ENCODE results near the gene RLN3. TPM values are rescaled to one million over a fixed set of nuclear protein-coding genes. Genes with fewer than 3 reads are reported as not detected.

RLN3 gene
- total and polyA plus RNA-seq, 2 experiments from 2014 or later: not detected

GRCh38 chr19:14019100-14019499 is 8.8 kb upstream of the RLN3 start:
- Histone ChIP-seq H3K79me2 (replicated peaks; ENCODE audit: insufficient read depth) (no peaks in the 10 kb centered on the region), H3K4me2 (no peak overlapping the region), H3K27ac (ENCODE audit: low read depth) (no peak overlapping the region), H3K27me3 (ENCODE audit: insufficient read depth) (no peaks in the 10 kb centered on the region), H4K20me1 (replicated peaks; ENCODE audit: insufficient read depth) (no peaks in the 10 kb centered on the region), H3K4me1 (ENCODE audit: insufficient read depth) (no peaks in the 10 kb centered on the region), H3K4me3 (no peak overlapping the region), H3K9me2 (ENCODE audit: insufficient read depth) (no peaks in the 10 kb centered on the region), H3F3A (replicated peaks; ENCODE audit: low read depth) (0 out of 2 replicates have a peak, but pooled peaks cover 6% of the 10 kb centered on the region), H3K36me3 (ENCODE audit: insufficient read depth) (no peaks in the 10 kb centered on the region), H2AFZ (no peak overlapping the region)
- Mint-ChIP-seq H3K36me3 (ENCODE audit: low read depth) (no peaks in the 10 kb centered on the region), H3K4me3 (no peak overlapping the region), H3K27ac (no peak overlapping the region), H3K4me1 (peaks cover 4% of the 10 kb centered on the region; the same call in 2 of the 3 replicates), H3K27me3 (ENCODE audit: insufficient read depth, low read depth, poor library complexity) (peaks cover 5% of the 10 kb centered on the region), H3K9me3 (no peaks in the 10 kb centered on the region)
- ATAC-seq (no peak), DNase-seq (ENCODE audit: low spot score) (no peak)
- TF ChIP-seq NANOG (IDR thresholded peaks at IDR 0.05; ENCODE audit: borderline replicate concordance) (no peak), ZNF331 (CRISPR knock-in tag; IDR thresholded peaks at IDR 0.05; ENCODE audit: low read depth) (no peak), EZH2phosphoT487 (IDR thresholded peaks at IDR 0.05; ENCODE audit: unreplicated experiment) (no peak), CREB1 (CRISPR knock-in tag; IDR thresholded peaks at IDR 0.05; ENCODE audit: low read depth) (no peak), EZH2 (IDR thresholded peaks at IDR 0.05; ENCODE audit: low read depth, unreplicated experiment) (no peak), POLR2AphosphoS5 (IDR thresholded peaks at IDR 0.05; ENCODE audit: low read depth) (no peak), JUNB (IDR thresholded peaks at IDR 0.05; ENCODE audit: unreplicated experiment) (no peak), REST (IDR thresholded peaks at IDR 0.05; ENCODE audit: unreplicated experiment) (no peak), ETS1 (IDR thresholded peaks at IDR 0.05) (no peak), STAT1 (IDR thresholded peaks at IDR 0.05; ENCODE audit: unreplicated experiment) (no peak), ZNF114 (CRISPR knock-in tag; IDR thresholded peaks at IDR 0.05) (no peak)
- TF ChIP-seq, protein P1, sequence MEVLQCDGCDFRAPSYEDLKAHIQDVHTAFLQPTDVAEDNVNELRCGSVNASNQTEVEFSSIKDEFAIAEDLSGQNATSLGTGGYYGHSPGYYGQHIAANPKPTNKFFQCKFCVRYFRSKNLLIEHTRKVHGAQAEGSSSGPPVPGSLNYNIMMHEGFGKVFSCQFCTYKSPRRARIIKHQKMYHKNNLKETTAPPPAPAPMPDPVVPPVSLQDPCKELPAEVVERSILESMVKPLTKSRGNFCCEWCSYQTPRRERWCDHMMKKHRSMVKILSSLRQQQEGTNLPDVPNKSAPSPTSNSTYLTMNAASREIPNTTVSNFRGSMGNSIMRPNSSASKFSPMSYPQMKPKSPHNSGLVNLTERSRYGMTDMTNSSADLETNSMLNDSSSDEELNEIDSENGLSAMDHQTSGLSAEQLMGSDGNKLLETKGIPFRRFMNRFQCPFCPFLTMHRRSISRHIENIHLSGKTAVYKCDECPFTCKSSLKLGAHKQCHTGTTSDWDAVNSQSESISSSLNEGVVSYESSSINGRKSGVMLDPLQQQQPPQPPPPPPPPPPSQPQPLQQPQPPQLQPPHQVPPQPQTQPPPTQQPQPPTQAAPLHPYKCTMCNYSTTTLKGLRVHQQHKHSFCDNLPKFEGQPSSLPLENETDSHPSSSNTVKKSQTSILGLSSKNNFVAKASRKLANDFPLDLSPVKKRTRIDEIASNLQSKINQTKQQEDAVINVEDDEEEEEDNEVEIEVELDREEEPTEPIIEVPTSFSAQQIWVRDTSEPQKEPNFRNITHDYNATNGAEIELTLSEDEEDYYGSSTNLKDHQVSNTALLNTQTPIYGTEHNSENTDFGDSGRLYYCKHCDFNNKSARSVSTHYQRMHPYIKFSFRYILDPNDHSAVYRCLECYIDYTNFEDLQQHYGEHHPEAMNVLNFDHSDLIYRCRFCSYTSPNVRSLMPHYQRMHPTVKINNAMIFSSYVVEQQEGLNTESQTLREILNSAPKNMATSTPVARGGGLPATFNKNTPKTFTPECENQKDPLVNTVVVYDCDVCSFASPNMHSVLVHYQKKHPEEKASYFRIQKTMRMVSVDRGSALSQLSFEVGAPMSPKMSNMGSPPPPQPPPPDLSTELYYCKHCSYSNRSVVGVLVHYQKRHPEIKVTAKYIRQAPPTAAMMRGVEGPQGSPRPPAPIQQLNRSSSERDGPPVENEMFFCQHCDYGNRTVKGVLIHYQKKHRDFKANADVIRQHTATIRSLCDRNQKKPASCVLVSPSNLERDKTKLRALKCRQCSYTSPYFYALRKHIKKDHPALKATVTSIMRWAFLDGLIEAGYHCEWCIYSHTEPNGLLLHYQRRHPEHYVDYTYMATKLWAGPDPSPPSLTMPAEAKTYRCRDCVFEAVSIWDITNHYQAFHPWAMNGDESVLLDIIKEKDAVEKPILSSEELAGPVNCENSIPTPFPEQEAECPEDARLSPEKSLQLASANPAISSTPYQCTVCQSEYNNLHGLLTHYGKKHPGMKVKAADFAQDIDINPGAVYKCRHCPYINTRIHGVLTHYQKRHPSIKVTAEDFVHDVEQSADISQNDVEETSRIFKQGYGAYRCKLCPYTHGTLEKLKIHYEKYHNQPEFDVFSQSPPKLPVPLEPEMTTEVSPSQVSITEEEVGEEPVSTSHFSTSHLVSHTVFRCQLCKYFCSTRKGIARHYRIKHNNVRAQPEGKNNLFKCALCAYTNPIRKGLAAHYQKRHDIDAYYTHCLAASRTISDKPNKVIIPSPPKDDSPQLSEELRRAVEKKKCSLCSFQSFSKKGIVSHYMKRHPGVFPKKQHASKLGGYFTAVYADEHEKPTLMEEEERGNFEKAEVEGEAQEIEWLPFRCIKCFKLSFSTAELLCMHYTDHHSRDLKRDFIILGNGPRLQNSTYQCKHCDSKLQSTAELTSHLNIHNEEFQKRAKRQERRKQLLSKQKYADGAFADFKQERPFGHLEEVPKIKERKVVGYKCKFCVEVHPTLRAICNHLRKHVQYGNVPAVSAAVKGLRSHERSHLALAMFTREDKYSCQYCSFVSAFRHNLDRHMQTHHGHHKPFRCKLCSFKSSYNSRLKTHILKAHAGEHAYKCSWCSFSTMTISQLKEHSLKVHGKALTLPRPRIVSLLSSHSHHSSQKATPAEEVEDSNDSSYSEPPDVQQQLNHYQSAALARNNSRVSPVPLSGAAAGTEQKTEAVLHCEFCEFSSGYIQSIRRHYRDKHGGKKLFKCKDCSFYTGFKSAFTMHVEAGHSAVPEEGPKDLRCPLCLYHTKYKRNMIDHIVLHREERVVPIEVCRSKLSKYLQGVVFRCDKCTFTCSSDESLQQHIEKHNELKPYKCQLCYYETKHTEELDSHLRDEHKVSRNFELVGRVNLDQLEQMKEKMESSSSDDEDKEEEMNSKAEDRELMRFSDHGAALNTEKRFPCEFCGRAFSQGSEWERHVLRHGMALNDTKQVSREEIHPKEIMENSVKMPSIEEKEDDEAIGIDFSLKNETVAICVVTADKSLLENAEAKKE (CRISPR knock-in tag; IDR thresholded peaks at IDR 0.05): no peak
- TF ChIP-seq, protein P2, sequence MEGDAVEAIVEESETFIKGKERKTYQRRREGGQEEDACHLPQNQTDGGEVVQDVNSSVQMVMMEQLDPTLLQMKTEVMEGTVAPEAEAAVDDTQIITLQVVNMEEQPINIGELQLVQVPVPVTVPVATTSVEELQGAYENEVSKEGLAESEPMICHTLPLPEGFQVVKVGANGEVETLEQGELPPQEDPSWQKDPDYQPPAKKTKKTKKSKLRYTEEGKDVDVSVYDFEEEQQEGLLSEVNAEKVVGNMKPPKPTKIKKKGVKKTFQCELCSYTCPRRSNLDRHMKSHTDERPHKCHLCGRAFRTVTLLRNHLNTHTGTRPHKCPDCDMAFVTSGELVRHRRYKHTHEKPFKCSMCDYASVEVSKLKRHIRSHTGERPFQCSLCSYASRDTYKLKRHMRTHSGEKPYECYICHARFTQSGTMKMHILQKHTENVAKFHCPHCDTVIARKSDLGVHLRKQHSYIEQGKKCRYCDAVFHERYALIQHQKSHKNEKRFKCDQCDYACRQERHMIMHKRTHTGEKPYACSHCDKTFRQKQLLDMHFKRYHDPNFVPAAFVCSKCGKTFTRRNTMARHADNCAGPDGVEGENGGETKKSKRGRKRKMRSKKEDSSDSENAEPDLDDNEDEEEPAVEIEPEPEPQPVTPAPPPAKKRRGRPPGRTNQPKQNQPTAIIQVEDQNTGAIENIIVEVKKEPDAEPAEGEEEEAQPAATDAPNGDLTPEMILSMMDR (conservative IDR thresholded peaks at IDR 0.05; ENCODE audit: low read depth in 2 of 2): no peak
